LoVo (cell line): ENCODE measurements around the gene RERE.
"Not testable (repeated sequence)": the region's sequence is repeated elsewhere in the genome, so short reads cannot be mapped to it uniquely, and the experiment has no call there.

Experiments used
- DNase-seq: peaks from one replicate; pipeline ENCODE4 v3.0.0-alpha.2; 2016; ENCODE audit warnings: low spot score

RERE gene

DNA sequence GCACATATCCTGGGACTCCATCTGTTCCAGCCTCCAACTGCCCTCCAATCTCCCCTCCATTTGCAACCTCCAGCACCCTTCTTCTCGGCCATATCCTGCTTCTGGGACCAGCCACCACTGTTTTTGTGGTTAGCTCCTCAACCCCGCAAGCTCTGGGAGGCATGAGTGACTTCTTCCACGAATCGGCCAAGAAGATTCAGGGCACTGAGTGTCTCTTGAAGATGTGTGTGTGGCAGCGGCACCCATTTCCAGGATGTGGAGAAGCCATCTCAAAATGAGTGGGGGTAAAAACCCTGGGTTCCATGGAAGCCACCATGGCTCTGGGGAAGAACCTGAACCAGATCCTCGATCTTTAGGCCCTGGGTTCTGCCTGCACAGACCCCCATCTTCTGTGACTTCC lies 304.9 kb downstream of the RERE start:
- DNase-seq: no peak

DNA sequence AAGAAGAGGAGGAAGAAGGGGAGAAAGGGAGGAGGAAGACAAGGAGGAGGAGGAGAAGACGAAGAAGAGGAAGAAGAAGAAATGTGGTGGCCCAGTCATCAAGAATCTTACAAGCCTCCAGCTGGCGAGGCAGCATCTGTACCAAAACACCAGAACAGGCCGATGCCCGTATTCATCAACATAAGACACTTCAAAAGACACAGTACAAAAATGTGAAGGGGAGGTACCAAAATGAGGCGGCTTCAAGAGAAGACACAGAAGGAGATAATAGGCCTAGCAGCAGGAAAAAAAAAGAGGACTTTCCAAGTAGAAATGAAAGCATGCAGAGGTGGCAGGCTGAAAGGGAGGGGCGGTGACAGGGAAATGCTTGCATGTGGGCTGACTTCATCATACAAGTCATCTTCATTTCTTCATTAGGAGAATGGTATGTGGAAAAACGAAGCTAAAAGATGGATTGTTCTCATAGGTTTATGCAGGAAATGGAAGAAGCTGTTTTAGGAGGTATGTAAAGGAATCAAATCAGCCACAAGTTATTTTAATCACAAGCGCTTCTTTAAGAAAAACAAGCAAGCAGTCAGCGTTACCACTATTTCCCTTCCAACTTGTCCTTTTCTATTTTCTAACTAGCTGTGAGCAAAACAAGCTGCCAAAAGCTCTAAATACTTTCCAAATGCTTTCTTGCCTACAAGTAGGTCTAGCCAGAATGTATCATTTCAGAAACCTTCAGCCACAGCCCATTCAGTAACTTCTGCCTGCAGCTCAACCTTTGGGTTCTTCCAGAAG lies 307.2 kb downstream of the RERE start:
- DNase-seq: no peak

DNA sequence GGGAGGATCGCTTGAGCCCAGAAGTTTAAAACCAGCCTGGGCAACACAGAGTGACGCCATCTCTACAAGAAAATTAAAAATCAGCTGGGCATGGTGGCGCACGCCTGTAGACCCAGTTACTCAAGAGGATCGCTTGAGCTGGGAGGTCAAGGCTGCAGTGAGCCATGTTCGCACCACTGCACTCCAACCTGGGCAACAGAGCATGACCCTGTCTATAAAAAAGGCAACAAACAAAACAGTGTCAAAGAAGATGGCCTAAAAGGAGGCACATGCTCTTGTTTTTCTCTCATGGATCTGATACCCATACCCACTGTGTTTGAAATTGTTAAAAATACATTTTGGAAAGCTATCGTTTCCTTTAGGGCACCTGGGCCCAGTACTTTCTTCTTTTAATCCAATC lies 307.9 kb downstream of the RERE start:
- DNase-seq: no peak

DNA sequence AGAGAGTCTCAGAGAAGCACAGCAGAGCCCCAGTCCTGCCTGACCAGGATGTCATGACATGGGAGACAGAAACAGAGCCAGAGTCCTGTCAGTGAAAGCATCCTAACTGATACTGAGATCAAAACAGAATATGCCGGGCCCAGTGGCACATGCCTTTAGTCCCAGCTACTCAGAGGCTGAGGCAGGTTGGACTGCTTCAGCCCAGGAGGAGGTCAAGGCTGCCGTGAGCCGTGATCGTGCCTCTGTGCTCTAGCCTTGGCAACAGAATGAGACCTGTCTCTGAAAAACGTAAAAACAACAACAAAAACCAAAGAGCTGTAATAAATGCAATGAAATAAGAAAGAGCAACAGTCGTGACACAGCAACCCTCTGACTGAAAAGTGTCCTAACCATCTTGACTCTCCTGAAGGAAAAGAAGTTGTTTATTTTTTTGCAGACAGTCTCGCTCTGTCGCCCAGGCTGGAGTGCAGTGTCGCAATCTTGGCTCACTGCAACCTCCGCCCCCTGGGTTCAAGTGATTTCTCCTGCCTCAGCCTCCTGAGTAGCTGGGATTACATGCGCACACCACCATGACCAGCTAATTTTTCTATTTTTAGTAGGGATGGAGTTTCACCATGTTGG lies 310.3 kb downstream of the RERE start:
- no peak for DNase-seq

DNA sequence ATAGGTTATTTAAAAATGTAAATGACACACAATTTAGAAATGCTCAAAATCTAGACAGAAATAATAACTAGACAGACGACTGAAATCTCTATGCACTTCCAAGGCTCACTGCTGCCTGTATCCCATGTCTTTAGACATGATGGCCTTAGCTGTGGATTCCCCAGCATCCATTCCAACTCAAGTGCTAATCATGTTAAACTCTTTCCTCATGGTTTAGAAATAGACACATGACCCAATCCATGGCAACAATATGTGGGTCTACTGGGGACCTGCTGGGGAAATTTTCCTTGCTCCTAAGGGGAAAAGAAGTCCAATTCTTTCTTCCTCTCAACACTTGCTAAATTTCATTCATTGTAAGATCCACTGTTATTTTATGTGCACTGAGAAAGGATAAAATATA lies 311.0 kb downstream of the RERE start:
- no peak for DNase-seq

DNA sequence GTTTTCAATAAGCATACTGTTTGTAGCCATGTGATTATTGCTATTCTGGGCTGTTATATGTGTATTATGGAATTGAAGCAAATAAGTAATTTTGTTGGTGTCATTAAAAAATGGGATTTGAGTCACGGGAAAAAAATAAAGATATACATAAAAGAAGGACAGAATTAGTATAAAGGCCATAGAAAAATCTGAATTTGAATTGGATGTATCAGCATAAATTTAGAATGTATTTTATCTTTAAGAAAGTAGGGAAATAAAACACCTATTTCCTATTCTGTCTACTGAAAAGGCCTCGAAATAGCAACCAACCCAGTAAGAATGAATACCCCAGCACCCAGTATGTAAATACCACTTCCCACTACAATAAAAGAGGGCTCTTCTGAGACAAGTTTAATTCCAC lies 313.6 kb downstream of the RERE start:
- no peak for DNase-seq

DNA sequence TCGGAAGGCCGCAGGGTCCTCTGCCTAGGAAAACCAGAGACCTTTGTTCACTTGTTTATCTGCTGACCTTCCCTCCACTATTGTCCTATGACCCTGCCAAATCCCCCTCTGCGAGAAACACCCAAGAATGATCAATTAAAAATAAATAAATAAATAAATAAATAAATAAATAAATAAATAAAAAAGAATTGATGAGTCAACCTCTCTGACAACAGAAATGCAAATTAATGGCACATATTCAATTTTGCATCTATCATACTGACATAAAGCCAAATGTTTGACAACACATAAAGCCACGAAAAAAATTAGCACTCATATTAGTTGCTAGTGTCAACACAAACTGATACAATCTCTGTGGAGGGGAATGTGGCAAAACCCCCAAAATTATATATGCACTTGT lies 314.5 kb downstream of the RERE start:
- not testable (repeated sequence) for DNase-seq

DNA sequence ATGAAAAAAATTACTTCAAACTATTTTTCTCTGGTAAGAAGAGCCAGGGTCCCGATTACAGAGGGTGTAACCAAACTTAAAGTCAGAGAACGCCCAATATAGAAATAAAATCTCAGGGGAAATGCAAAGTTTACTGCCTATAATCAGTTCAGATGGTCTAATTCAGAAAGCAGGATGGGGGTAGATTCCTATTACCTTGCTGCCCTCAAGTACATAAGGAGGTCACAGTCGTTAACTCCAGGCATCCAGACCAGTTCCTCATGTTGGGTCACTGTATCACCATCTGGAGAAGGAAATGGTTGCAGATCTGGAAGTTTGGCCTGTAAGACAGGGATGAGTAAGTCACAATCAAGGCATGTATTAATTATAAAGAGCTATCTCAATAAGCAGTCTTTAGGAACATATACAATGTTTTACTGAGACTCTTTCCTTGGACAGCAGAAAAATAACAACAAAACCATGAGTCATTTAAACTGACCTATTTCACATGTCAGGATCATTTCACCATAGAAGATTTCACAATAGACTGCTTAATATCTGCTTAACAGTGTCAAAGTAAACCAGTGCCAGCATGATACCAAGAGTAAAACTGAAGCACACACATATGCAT lies 320.1 kb downstream of the RERE start:
- DNase-seq: no peak

DNA sequence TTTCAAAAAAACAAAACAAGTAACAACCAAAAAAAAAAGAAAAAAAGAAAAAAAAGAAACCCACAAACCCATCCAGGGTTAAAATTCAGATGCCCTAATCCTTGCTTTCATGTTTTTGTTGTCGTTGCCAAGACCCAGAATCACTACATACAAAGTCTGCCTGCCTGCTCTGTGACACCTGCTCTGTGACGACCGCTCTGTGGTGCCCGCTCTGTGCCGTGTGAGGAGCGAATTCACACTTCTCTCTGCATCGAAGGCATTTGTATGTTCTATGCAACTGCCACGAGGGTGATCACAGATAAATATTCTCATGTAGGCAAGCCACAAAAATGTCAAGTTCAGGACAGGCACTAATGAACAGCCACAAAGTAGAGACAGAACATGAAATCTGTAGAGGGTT lies 321.0 kb downstream of the RERE start:
- DNase-seq: no peak

DNA sequence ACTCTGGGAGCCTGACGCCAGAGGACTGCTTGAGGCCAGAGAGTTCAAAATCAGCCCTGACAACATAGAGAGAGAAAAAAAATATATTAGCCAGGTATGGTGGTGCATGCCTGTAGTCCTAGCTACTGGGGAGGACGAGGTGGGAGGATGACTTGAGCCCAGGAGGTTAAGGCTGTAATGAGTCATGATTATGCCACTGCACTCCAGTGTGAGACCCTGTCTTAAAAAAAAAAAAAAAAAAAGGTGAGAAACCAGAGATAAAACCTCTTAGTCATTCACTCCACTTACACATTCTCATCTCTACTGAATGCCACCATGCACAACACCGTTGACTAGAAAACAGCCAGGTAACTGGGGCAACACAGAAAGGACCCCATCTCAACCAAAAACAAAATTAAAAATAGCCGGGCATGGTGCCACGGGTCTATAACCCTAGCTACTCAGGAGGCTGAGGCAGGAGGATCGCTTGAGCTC lies 321.5 kb downstream of the RERE start:
- DNase-seq: no peak

DNA sequence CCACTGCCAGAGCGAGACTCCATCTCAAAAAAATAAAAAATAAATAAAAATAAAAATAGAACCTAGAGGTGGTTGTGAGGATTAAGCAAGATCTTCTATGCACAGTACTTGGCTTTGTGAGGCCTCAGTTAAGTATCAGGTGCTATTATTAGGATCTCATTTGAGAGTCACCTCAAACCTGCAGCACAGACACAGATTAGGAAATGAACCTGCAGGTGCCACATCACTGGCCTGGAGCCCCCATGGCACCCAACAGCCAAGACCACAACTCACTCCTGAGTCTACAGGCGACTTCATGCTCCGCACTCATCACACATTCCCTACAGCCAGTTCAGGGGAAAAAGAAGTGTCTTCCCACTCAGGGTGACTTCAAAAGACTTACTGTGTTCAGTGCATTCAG lies 322.8 kb downstream of the RERE start:
- no peak for DNase-seq

DNA sequence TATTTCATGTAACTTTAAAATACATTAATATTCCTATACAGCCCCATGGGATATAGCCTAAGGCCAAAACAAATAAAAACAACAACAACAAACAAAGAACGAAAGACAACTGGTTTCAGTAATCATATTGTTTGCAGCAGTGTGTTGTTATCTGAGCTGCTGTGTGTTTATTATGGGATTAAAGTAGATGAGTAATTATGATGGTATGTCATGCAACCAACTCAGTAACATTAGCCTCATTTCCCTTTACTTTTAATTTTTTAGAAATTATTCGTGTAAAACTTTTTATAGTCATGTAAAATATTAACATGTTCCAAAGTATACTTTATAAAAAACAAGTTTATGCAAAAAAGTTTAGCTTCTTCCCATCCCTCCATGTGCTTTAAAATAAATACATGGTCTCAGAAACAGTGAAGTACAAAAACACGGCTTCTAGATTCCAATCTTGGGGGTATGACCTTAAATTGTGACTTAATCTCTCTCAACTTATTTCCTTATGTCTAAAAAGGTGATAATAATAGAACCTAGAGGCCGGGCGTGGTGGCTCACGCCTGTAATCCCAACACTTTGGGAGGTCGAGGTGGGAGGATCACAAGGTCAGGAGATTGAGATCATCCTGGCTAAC lies 323.4 kb downstream of the RERE start:
- DNase-seq: peak; percentile 35

DNA sequence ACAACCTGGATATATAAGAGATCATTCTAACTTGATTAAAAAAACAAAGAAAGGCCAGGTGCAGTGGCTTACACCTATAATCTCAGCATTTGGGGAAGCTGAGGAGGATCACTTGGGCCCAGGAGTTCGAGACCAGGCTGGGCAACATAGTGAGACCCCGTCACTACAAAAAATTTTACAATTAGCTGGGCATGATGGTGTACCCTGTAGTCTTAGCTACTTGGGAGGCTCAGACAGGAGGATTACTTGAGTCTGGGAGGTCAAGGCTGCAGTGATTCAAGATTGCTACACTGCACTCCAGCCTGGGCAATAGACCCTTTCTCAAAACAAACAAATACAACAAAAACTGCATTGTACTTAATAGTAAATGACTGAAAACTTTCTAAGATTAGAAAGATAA lies 330.2 kb downstream of the RERE start:
- no peak for DNase-seq

DNA sequence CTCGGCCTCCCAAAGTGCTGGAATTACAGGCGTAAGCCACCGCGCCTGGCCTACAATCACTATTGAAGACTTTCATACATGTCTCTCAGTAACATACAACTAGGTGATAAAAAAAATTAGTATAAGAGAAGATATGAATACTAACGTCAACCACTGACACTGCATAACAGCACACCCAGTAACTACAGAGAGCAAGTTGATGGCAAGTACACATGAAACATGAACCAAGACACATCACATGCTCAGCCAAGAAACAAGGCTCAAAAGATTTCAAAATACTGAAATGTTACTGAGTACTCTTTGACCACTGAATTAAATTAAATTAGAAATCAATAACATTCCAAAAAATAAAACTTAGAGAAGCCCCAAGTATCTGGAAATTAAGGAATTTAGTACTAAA lies 331.4 kb downstream of the RERE start:
- DNase-seq: no peak

DNA sequence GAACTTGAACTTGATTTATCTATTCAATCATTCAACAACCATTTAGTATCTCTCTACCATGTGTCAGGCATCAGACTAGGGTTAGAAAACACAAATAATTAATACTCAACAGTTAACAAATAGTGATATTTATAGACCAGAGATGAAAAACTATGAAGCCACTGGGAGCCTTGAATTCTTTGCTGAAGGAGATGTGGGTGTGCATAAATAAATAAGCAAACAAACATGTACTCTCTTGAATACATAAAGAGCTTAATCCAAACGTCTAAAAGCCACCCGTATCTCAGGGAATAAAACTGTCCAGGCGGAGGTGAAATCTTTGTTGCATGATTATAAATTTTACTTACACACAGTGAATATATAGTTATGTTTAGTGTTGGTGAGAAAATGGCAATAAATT lies 333.9 kb downstream of the RERE start:
- DNase-seq: no peak

DNA sequence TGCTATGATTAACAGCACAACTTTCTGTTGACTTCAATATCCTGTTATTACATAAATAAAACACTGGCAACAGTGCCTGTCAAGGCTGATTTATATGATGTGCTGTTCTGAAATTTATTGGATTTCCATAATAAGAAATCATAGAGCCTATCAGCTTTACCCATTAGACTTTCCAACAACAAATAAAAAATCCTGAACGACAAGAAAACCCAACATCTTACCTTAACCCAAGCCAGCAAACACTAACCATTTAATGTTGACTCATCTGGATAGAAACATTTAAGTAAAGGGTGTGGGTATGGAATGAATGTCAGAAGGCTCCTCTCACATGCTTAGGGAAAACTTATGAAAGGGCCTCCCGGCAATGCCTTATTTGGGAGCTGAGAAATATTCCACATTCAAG lies 334.5 kb downstream of the RERE start:
- no peak for DNase-seq

DNA sequence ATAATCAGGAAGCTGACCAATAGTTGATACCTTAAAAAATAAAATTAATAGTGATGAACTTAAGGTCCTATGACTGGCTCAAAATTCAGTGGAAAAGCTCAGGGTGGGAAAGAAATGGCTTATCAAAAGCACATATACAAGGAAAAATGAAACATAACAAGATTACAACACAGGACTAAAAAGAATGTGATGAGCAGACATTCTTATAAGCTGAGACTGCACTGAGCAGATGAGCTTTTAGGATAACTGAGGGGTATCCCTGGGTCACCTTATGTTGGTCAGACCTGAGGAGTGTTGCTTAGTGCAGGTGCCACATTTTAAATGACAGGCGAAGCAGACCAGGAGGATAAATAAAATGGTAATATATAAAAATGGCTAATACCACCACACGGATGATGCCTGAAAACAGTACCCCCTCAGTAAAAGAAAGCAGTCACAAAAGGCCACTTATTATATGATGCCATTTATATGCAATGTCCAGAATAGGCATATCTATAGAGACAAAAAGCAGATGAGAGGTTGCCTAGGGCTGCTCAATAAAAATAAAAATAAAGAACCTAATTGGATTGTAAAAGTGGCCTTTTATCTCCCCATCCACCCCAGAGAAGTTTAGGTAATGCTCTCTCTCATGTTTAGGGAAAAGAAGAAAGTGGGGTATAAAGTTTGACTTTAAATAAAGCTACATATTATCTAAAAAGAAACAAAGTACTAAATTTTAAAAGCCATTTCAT lies 335.6 kb downstream of the RERE start:
- DNase-seq: no peak

DNA sequence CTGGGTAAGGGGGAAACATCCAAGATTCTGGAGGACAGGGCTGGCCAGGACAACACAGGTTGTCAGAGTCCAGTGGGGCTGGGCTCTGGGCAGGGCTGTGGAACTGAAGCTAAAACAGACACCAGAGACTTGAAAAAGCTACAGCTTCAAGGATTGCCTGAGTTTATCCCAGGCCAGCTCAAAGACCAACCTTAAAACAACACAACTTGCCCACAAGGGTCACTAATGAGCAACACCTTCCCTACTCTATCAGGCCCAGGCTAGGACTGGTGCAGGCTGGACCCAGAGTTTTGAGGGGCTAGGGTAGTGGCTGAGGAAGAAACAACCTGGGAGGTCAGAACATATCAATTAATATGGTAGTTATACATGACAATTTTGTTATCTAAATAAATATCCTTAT lies 338.9 kb downstream of the RERE start:
- no peak for DNase-seq

DNA sequence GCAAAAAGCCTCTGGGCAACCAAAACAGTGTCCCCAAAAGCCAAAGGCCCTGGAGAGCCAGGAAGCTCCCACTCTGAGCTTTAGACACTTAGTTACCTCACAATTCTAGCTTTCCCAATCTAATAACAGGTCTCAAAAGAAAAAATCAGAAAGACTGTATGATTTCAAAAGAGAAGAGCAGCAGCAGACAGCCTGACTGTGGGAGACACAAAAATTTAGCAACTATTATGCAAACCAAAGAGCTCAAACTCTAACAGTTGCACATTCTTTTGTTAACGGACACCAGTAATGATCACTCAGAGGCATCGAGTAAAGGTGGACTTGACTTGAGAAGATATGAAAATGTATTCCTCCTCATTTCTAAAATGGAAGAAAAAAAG lies 339.5 kb downstream of the RERE start:
- DNase-seq: no peak

DNA sequence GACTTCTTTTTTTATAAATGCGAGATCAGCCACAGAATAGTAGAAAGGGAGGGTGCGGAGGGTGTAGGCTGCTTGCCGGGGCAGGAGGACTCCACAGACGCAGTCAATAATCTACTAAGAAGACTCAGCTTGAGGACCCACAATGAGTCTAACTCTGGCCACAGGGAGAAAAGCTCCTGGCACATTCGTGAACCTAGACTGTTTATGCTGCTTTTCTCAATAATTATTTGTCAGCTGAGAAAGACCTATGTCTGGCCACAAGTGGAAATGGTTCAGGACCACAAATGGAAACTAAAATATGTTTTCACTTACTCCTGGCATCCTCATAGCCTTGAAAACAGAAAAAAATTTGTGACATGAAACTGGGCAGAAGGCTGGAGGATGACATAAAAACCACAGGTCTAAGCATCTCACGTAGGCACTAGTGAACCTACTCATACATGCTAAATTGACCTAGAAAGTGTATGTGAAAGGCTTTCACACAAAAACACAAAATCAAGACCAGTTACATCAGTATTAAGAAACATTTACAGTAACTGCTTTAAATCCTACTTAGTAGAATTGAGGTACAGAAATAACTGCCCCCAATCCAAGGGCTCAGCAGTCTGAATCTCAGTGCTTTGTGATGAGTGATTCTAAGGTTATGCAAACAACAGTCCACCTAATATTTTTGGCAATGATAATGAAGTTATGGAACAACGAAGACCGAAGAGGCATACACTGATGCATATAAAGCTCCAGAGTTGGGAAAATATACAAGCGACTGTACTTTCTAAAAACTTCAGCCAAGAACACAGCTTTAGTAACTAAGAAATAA lies 340.1 kb downstream of the RERE start:
- DNase-seq: no peak

DNA sequence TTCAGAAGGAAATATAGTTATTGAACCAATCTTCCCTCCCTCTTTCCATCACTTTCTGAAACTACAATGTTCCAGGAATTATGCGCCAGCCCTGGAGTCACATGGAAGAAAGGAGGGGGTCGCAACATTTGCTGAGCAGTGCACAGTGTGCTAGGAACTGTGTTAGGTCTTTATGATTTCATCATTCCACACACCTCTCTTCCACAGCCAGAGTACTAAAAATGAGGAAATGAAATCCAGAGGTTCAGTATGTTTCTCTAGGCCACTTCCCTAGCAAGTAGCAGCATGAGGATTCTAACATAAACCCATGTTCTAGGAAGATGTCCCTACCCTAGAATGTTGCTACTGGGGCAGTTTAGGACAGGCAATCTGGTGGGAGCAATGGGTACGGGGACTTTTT lies 341.4 kb downstream of the RERE start:
- no peak for DNase-seq

DNA sequence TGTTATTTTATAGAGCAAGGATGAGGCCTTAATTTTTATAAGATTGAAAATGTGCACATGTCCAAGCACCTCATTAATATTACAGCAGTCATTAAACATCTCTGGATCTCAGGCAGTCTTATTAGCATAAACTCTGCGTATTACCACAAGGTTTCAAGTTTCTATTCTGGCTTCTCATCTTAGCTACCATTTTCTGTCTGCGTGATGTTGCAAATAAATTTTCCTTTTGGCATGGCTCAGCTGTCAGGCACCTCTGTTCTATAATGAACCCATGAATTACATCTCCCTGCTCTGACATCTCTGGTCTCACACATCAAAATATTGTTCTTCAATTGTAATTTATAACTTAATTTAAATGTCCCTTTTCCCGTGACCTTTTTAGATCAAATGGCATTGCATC lies 343.1 kb downstream of the RERE start:
- DNase-seq: no peak
